Stimulated activated CD4-positive, alpha-beta T cell treated with anti-CD3 and anti-CD28 coated beads, TNF-alpha, amount 100 ng/mL, for 1 hour (primary cell): ENCODE measurements around the gene ERF.
A peak's percentile ranks its signal among the peaks of the same experiment; 100 is the strongest.

ENCODE experiments used
- DNase-seq, 3 donors: peaks; one replicate each; pipeline ENCODE4 v3.0.0-alpha.2; 2020; ENCODE audit warnings: low read depth in 3 of 3, low spot score in 1 of 3

The ERF gene

GRCh38 chr19:42254850-42255765 lies at the start of gene ERF:
Gene ERF (minus strand): TSS chr19:42255128. CDS start chr19:42254999, 129 bp downstream.
- peak; percentile 82 to 95 (median 93) for DNase-seq

- DNase-seq, result no peak
Observed at GRCh38 chr19:42303876-42304275, 48.9 kb upstream of the ERF start.

GRCh38 chr19:42303101-42303464 lies 48.2 kb upstream of the ERF start:
- no peak for DNase-seq

- DNase-seq, result no peak
Observed at GRCh38 chr19:42301646-42302203, 46.8 kb upstream of the ERF start, which contains the start of gene PRR19. Gene PRR19 (plus strand): TSS chr19:42302132. CDS start chr19:42309585, 7,453 bp downstream.

GRCh38 chr19:42297039-42297438 lies 42.1 kb upstream of the ERF start:
- no peak for DNase-seq

GRCh38 chr19:42295831-42296525 lies 41.0 kb upstream of the ERF start:
- DNase-seq, result peak; percentile 68 to 94 (median 76)

- no peak for DNase-seq
Observed at GRCh38 chr19:42295342-42295741, 40.4 kb upstream of the ERF start.

GRCh38 chr19:42294471-42295137 lies 39.7 kb upstream of the ERF start:
- DNase-seq, result no peak

GRCh38 chr19:42293948-42294347 lies 39.0 kb upstream of the ERF start:
- DNase-seq, result no peak

GRCh38 chr19:42293540-42293939 lies 38.6 kb upstream of the ERF start:
- DNase-seq, result no peak

- no peak for DNase-seq
Observed at GRCh38 chr19:42292963-42293362, 38.0 kb upstream of the ERF start.

GRCh38 chr19:42292042-42292960 lies 37.4 kb upstream of the ERF start:
- no peak for DNase-seq

GRCh38 chr19:42291435-42291810 lies 36.5 kb upstream of the ERF start:
- DNase-seq, result no peak

GRCh38 chr19:42290523-42291434 lies 35.9 kb upstream of the ERF start:
- DNase-seq, result peak in 2 of 3 donors; percentile 38 to 45

- DNase-seq, result no peak
Observed at GRCh38 chr19:42290136-42290522, 35.2 kb upstream of the ERF start.

GRCh38 chr19:42289556-42290041 lies 34.7 kb upstream of the ERF start:
- no peak for DNase-seq

GRCh38 chr19:42288881-42289555 lies 34.1 kb upstream of the ERF start:
- DNase-seq, result no peak

- DNase-seq, result no peak
Observed at GRCh38 chr19:42288387-42288786, 33.5 kb upstream of the ERF start.

GRCh38 chr19:42287827-42288107 lies 32.8 kb upstream of the ERF start:
- DNase-seq, result no peak
